Hypothalamus (tissue), 51 donors: ENCODE measurements around the gene SETD4.

Experiments used
- DNase-seq, 51 donors: peaks; one replicate each; lab custom pipeline; 2025; lab: John Stamatoyannopoulos, UW

The SETD4 gene

GRCh38 chr21:36022427-36023091 is 37.8 kb downstream of the SETD4 start:
- no peak for DNase-seq

DNA sequence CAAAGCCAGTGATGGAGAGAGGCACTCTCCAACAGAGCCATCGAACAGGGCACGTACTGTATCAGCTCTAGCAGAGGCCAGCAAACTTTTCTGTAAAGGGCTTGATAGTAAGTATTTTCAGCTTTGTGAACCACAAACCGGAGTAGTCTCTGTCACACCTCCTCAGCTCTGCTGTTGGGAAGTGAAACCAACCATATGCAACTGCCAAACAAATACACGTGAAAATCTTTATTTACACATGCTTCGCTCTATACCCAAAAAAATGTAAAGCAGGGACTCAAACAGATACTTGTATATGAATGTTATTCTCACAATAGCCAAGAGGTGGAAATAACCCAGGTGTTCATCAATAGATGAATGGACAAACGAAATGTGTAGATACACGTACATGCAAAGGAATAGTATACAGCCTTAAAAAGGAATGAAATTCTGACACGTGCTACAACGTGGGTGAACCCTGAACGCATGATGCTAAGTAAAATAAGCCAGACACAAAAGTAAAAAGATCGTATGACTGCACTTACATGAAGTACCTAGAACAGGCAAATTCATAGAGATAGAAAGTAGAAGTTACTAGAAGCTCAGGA is 39.0 kb downstream of the SETD4 start:
- no peak for DNase-seq

DNA sequence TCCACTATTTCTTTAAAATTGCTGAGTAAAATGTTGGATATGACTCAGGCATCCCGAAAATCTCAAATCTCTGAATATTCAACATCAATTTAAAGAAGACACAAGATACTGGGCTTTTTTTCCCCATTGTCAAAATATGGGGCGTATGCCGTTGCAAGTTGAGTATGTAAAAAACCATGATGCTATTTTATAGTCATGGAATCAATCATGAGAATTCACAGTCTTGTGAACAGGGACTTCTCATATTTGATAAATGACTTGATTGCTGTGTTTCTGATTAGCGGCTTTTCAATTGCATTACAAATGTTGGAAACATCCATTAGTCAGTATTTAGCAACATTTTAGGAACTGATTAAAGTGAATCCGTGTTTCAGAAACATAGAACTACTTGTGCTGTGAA is 45.3 kb downstream of the SETD4 start:
- DNase-seq, result no peak

- no peak for DNase-seq
Measured at GRCh38 chr21:36010801-36011200, 49.5 kb downstream of the SETD4 start.

DNA sequence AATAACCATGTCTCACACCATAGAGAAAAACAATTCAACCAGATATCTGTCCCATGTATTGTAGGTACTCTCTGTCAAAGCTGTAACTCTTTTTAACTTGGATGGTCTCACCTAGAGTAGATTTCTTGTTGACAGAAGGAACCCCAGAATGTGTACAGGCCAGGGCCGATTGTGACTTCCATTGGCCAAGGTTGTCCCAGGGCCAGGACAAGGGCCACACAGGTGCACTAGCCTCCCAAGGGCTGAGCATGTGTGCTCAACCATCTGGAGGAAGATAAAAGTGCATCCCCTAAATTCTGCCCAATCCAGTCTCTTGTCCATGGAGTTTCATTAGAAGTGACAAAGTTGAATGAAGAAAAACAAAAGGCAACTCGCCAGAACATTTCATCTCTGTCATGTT is 51.8 kb downstream of the SETD4 start:
- DNase-seq, result no peak

DNA sequence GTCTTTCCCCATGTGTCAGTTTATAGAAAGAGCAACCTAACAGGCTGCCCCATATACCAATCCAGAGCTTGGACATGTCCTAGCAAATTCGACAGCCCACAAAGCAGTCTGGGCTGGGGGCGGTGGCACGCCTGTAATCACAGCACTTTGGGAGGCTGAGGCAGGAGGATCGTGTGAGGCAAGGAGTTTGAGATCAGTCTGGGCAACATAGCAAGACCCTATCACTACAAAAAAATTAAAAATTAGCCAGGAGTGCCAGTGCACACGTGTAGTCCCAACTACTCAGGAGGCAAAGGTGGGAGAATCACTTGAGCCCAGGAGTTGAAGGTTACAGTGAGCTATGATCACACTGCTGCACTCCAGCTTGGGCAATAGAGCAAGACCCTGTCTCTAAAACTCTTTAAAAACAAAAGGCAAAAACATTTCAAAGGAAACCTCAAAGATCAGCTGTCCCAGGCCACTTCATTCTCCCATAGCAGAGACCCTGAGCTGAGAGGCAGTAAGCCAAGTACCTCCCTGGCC is 54.4 kb downstream of the SETD4 start:
- no peak for DNase-seq

- no peak for DNase-seq
Measured at GRCh38 chr21:36005018-36005417, 55.3 kb downstream of the SETD4 start.

DNA sequence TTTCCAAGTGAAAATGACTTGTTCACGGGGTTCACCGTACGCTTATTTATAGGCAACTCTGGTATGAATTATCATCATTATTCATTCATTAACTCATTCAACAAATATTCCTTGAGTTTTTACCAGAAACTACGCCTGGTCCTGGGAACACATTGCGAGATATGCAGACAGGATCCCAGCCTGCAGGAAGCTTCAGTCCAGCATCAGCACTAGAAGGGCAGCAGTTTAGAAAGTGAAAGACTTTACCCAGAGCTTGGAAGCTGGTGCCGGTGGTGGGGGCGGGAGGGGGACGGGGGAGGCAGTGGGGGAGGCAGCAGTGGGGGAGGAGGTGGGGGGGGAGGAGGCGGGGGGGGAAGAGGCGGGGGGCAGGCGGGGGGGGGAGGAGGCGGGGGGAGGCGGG is 55.9 kb downstream of the SETD4 start:
- DNase-seq, result no peak

DNA sequence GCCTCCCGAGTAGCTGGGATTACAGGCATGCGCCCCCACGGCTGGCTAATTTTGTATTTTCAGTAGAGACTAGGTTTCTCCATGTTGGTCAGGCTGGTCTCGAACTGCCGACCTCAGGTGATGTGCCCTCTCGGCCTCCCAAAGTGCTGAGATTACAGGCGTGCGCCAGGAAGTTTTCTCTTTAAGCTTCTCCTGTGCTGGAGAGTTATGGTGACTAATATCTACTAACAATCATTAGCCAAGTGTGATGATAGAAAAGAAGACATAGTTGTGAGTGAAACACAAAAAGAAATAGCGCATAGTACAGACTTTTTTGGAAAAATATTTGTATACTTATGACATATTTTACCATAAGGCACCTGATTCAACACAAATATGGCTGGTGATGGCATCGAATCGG is 56.5 kb downstream of the SETD4 start:
- DNase-seq, result no peak

- no peak for DNase-seq
Measured at GRCh38 chr21:35996217-35996616, 64.1 kb downstream of the SETD4 start.

DNA sequence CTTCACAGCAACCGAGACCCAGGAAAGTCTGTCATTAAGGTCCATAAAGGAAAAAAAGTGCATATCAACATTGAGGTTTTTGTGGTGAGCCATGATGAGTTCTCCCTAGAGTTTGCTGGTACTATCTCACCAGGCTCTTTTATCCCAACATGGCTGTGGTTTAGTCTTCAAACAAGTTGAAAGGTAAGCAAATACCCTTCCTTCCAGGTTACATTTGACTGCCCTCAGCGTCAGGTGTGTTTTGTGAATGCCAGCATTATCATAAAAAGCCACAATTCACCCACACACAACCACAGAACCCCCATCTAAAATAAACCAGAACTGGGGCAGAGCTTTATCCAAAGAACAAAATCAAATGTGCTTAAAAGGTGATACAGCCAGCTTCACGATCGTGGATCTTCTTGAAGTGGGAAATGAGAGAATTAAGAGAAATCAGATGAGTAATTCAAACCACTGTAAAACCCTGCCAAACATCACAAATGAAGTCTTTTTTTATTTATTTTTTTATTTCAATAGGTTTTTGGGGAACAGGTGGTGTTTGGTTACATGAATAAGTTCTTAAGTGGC is 64.7 kb downstream of the SETD4 start:
- DNase-seq, result no peak

DNA sequence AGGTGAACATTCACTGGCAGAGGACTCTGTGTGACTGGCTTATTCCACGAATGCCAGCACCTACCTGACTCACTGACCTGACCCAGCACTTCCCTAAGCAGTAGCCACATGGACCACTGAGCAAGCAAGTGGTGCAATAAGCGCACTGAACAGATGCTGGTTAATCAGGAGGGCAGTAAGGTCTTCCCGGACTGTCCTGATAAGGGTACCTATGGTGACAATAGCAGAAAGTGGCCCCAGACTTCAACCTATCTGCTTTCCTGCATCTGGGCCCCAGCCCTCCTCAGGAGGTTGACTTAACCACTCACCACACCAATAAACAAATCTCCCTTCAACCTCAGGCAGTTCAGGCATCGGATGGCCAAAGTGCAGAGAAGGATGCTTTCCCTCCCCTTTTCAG is 65.7 kb downstream of the SETD4 start:
- DNase-seq, result no peak

DNA sequence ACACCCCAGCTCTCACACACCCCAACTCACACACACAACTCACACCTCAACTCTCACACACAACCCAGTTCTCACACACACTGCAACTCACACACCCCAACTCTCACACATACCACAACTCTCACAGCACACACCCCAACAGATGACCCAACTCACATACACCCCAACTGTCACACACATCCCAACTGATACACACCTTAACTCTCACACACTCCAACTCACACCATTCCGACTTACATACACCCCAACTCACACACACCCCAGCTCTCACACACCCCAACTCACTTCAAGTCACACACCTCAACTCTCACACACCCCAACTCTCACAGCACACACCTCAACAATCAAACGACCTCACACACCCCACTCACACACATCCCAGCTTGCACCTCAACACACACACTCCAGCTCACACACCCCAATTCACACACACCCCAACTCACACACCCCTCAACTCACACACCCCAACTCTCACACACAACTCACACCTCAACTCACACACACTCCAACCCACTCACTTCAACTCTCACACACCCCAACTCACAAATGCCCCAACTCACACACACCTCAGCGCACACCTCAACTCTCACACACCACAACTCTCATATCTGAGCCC is 66.3 kb downstream of the SETD4 start:
- no peak for DNase-seq

DNA sequence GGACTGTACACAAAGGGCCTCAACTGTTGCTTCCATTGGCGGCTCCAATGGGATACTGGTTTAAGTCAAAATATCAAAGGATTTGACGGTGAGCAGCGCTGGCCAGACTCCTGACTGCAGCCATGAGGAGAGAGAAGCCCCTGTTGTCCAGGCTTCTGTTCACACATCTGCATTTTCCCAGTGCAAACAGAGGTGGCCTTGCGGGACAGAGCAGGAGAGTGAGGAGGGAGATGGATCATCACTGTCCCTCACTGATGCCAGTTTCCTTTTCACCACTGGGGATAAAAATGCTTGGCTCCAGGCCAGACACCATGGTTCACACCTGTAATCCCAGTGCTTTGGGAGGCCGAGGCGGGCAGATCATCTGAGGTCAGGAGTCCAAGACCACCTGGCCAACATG is 69.2 kb downstream of the SETD4 start:
- DNase-seq, result no peak

DNA sequence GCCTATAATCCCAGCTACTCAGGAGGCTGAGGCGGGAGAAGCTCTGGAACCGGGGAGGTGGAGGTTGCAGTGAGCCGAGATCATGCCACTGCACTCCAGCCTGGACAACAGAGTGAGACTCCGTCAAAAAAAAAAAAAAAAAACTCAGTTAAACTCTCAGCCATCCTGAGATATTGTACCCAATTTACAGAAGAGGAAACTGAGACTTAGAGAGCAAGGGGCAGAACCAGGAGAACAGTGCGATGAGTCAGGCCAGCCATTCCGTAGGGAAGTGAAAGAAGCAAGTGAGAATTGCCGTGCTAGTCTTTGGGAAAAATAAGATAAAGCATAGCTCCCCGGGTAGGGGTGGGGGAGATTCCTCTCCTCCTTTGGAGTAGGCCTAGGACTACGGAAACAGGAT is 69.7 kb downstream of the SETD4 start:
- no peak for DNase-seq

GRCh38 chr21:35989138-35989735 is 71.1 kb downstream of the SETD4 start:
- no peak for DNase-seq

DNA sequence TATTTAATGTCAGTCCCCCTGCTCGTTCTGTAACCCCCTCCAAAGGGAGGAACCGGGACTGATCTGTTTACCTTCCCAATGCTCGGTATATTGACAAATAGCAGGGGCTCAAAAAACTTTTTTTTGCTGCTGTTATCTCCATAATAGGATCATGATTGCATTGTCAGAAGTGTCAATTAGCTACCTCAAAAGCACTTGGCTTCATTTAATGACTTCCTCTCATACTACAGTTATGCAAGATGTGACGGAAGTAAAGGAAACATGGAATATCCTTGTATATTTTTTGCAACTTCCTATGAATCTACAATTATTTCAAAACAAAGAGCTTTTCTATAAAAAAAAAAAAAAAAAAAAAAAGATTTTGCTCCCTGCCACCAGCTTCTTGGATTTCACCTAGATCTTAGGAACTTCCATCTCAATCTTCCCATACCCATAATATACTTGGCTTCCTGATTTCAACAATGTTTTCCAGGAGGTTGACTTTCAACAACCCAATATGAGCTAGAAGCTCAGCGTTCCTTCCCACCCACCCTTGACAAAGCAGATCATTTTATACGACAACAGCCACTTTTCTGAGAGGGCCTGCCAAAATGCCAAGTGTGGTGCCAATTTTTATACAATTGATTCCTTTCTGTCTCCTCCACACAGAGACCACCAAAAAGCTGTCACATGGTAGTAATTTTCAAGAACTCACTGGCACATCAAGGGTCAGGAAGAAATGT is 71.7 kb downstream of the SETD4 start:
- no peak for DNase-seq

DNA sequence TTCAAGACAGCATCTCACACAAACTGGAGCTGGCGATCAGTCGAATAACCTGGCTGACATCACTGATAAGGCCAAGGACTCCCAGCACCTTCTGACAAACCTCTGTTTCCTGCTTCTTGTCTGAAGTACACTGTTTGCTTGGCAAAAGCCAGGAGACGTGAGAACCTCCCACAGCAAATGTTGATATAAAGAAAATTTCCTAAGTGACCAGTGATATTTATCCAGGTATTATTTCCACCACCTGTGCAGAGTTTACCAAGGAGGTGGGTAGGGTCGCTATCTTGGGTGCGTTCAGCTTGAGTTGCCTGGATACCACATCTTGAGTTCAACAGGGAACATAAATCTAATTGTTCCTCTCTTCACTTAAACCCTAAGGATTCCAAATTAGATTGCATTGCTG is 72.9 kb downstream of the SETD4 start:
- DNase-seq, result no peak

GRCh38 chr21:35984654-35985361 is 75.5 kb downstream of the SETD4 start:
- no peak for DNase-seq
